Measurements from ENCODE around the gene INSC. TPM values are rescaled to one million over a fixed set of nuclear protein-coding genes. Genes with fewer than 3 reads are reported as not detected.

Gene INSC
- total RNA-seq, 1 experiment from 2014 or later = 1.4 TPM

DNA sequence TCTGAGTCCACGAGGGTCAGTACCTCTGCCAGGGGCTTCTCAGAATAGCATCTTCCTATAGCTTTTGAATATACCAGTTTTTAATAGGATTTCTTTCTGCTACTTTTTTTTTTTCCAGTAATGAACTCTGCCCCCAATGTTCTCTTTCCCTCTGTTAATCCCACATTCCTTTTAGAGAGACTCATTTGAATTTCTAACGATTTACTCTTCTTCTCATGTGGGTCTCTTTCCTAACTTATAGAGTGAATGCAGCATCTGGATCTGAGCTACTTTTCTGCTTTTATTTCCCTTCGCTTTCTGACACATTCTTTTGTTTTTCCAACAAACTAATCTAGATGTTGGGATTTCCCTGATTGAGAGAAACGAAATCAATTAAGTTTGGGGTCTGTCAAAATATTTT, 71.4 kb downstream of the INSC start:
- no peaks in the 10 kb centered on the region for H3K9me3 ChIP-seq (ENCODE audit: low read length)
- no peaks in the 10 kb centered on the region for H3K79me2 ChIP-seq (ENCODE audit: low read length)
- DNase-seq = no peak
- H3K9me2 ChIP-seq (replicated peaks; ENCODE audit: insufficient read depth, low read length) = no peaks in the 10 kb centered on the region
- H3K36me3 ChIP-seq (ENCODE audit: insufficient read depth, low read length) = no peaks in the 10 kb centered on the region
- H3K4me2 ChIP-seq (ENCODE audit: low read depth, low read length, poor library complexity, severe bottlenecking) = no peak overlapping the region
- no peak overlapping the region for H3K4me3 ChIP-seq (ENCODE audit: low read length)
- H3K27ac ChIP-seq (ENCODE audit: low read length) = no peak overlapping the region
- H3K9ac ChIP-seq (ENCODE audit: low read length) = no peak overlapping the region
- H3K4me1 ChIP-seq (ENCODE audit: low read length) = no peaks in the 10 kb centered on the region
- no peaks in the 10 kb centered on the region for H3K27me3 ChIP-seq (ENCODE audit: low read length)
- H2AFZ ChIP-seq (ENCODE audit: low read length) = no peak overlapping the region
- no peaks in the 10 kb centered on the region for H4K20me1 ChIP-seq (ENCODE audit: insufficient read depth, low read depth, low read length)

DNA sequence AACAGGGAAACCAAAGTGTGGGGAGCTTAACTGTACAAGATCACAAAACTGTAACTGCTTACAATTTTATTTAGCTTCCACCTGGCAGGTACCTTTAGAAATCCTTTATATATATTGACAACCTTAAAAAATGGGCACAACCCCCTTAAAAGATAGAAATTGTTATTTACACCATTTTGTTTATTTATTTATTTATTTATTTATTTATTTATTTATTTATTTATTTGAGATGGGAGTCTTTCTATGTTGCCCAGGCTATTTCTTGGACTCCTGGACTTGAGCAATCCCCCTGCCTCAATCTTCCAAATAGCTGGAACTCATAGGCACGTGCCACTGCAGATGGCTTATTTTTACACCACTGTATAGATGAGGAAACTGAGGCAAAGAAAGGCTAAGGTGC, 74.5 kb downstream of the INSC start:
- Histone ChIP-seq H3K4me1 (ENCODE audit: low read length) (no peaks in the 10 kb centered on the region), H3K4me3 (ENCODE audit: low read length) (no peak overlapping the region), H3K36me3 (ENCODE audit: insufficient read depth, low read length) (no peaks in the 10 kb centered on the region), H3K9me2 (replicated peaks; ENCODE audit: insufficient read depth, low read length) (no peaks in the 10 kb centered on the region), H3K9ac (ENCODE audit: low read length) (no peak overlapping the region), H3K27ac (ENCODE audit: low read length) (no peak overlapping the region), H3K27me3 (ENCODE audit: low read length) (no peaks in the 10 kb centered on the region), H3K9me3 (ENCODE audit: low read length) (no peaks in the 10 kb centered on the region), H2AFZ (ENCODE audit: low read length) (no peak overlapping the region), H3K79me2 (ENCODE audit: low read length) (no peaks in the 10 kb centered on the region), H4K20me1 (ENCODE audit: insufficient read depth, low read depth, low read length) (no peaks in the 10 kb centered on the region), H3K4me2 (ENCODE audit: low read depth, low read length, poor library complexity, severe bottlenecking) (no peak overlapping the region)
- DNase-seq = no peak

DNA sequence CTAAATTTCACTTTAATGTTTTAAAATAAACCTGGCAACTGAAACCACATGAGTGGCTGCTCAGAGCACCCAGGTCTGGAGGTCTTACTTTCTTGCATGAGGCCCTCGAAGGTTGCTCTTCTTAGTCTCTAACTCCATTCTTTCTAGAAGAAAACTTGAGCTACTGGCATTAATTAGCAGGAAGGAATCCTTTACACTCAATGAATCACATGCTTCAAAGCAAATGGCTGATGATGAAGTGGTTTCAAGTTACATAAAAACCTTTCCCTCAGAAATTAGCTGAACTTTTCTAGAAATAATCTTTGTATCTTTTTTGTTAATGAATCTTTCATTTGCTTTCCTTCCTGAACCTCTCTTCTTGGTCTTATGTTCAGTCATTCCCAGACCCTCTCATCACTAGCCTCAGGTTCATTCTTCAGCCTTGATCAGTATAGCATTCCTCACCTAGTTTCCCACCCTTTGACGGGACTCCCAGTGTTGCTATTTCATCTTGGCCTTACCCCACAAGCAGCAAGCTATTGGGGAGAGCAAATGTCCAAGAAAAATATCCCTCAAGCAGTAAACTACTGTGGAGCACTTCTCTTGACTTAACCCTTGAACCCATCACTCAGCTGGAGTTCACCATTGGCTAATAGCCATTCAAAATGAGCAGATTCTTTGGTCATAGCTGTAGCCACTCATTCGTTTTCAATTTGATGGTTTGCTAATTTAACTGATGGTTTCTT, 75.1 kb downstream of the INSC start:
- H3K4me3 ChIP-seq (ENCODE audit: low read length) = no peak overlapping the region
- no peaks in the 10 kb centered on the region for H4K20me1 ChIP-seq (ENCODE audit: insufficient read depth, low read depth, low read length)
- H2AFZ ChIP-seq (ENCODE audit: low read length) = no peak overlapping the region
- no peaks in the 10 kb centered on the region for H3K4me1 ChIP-seq (ENCODE audit: low read length)
- no peaks in the 10 kb centered on the region for H3K36me3 ChIP-seq (ENCODE audit: insufficient read depth, low read length)
- no peaks in the 10 kb centered on the region for H3K27me3 ChIP-seq (ENCODE audit: low read length)
- H3K27ac ChIP-seq (ENCODE audit: low read length) = no peak overlapping the region
- H3K9ac ChIP-seq (ENCODE audit: low read length) = no peak overlapping the region
- H3K9me2 ChIP-seq (replicated peaks; ENCODE audit: insufficient read depth, low read length) = no peaks in the 10 kb centered on the region
- DNase-seq = no peak
- H3K4me2 ChIP-seq (ENCODE audit: low read depth, low read length, poor library complexity, severe bottlenecking) = no peak overlapping the region
- no peaks in the 10 kb centered on the region for H3K79me2 ChIP-seq (ENCODE audit: low read length)
- H3K9me3 ChIP-seq (ENCODE audit: low read length) = no peaks in the 10 kb centered on the region

DNA sequence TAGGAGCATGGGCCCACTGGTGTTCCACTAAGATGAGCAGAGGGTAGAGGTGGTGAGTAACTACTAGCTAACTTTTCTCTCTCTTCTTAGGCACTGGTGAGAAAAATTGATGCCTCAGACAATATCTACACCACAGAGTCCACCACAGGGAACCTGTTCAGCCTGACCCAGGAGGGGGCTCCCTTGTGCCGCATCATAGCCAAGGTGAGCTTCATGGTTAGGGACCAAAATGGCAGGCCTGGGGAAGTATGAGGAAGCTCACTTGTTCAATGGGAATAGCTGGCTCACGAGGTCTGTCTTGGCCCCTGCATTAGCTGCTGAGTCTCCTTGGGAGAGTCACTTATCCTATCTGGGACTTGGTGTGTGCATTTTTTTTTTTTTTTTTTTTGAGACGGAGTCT, 75.9 kb downstream of the INSC start:
- H2AFZ ChIP-seq (ENCODE audit: low read length) = no peak overlapping the region

DNA sequence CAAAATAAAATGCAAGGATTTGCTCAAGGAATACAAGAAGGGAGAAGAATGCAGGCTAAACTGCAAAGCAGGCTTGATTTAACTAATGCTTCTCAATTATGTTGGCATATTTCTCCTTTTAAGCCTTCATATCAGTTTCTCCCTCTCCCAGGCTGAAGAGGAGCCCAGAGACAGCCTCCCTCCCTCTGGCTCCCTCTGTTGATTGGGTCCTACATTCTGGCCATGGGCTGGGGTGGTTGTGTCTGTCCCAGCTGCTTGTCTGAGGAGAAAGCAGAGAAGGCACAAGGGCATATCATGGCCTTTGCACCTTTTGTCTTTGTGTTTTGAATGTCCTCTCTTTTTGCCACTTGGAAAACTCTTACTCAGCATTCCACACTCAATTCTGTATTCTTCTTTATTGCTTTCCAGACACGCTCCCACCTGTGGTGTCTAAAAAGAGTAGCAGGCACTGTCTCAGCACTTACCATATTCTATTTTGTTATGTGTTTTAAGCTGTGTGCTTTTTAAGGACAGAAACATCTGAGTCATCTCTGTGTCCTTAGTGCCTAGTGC, 77.4 kb downstream of the INSC start:
- Histone ChIP-seq H3K9me2 (replicated peaks; ENCODE audit: insufficient read depth, low read length) (no peaks in the 10 kb centered on the region), H3K27me3 (ENCODE audit: low read length) (no peaks in the 10 kb centered on the region), H3K9me3 (ENCODE audit: low read length) (no peaks in the 10 kb centered on the region), H3K4me3 (ENCODE audit: low read length) (no peak overlapping the region), H3K9ac (ENCODE audit: low read length) (no peak overlapping the region), H3K36me3 (ENCODE audit: insufficient read depth, low read length) (no peaks in the 10 kb centered on the region), H3K27ac (ENCODE audit: low read length) (no peak overlapping the region), H2AFZ (ENCODE audit: low read length) (no peak overlapping the region), H4K20me1 (ENCODE audit: insufficient read depth, low read depth, low read length) (no peaks in the 10 kb centered on the region), H3K4me1 (ENCODE audit: low read length) (no peaks in the 10 kb centered on the region), H3K79me2 (ENCODE audit: low read length) (no peaks in the 10 kb centered on the region), H3K4me2 (ENCODE audit: low read depth, low read length, poor library complexity, severe bottlenecking) (no peak overlapping the region)
- DNase-seq = no peak

More for the DNA sequence above, 75.9 kb downstream of the INSC start:
- Histone ChIP-seq H3K27me3 (ENCODE audit: low read length) (no peaks in the 10 kb centered on the region), H3K9ac (ENCODE audit: low read length) (no peak overlapping the region), H3K79me2 (ENCODE audit: low read length) (no peaks in the 10 kb centered on the region), H3K4me1 (ENCODE audit: low read length) (no peaks in the 10 kb centered on the region), H3K4me3 (ENCODE audit: low read length) (no peak overlapping the region), H4K20me1 (ENCODE audit: insufficient read depth, low read depth, low read length) (no peaks in the 10 kb centered on the region), H3K9me2 (replicated peaks; ENCODE audit: insufficient read depth, low read length) (no peaks in the 10 kb centered on the region), H3K36me3 (ENCODE audit: insufficient read depth, low read length) (no peaks in the 10 kb centered on the region), H3K27ac (ENCODE audit: low read length) (no peak overlapping the region), H3K4me2 (ENCODE audit: low read depth, low read length, poor library complexity, severe bottlenecking) (no peak overlapping the region), H3K9me3 (ENCODE audit: low read length) (no peaks in the 10 kb centered on the region)
- DNase-seq = no peak

DNA sequence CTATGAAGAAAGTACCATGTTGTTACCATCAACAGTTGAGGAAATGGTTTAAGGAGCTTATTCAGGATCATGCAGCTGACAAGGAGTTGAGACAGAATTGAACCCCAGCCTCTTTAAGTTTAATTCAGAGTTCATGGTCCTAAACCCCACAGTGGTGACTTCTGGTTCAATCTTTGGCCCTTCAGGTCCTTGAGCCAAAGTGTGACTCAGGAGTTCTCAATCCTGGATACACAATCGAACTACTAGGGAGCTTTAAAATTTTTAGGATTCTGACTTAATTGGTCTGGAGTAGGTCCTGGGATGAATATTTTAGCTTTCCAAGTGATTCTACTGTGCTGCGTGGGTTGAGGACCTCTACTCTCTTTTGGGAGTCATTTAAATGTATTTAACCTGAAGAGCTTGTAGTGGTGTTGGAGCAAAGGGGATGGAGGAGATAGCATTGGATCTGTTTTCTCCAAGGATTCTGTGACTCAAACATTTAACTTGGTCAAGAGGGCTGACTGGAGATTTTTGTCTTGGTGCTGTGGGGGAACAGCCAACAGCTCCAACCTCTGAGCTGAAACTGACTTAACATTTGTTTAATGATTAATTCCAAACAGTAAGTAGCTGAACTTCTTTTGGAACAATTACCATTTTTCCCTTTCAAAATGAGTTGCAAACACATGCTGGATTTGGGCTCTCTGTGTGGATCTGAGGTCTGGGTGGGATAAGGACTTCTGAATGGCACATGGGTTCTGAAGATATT, 80.1 kb downstream of the INSC start:
- no peaks in the 10 kb centered on the region for H4K20me1 ChIP-seq (ENCODE audit: insufficient read depth, low read depth, low read length)
- H3K9me3 ChIP-seq (ENCODE audit: low read length) = no peaks in the 10 kb centered on the region
- no peak overlapping the region for H2AFZ ChIP-seq (ENCODE audit: low read length)
- H3K27ac ChIP-seq (ENCODE audit: low read length) = no peak overlapping the region
- no peak overlapping the region for H3K4me3 ChIP-seq (ENCODE audit: low read length)
- H3K4me1 ChIP-seq (ENCODE audit: low read length) = no peaks in the 10 kb centered on the region
- DNase-seq = no peak
- H3K36me3 ChIP-seq (ENCODE audit: insufficient read depth, low read length) = no peaks in the 10 kb centered on the region
- no peaks in the 10 kb centered on the region for H3K79me2 ChIP-seq (ENCODE audit: low read length)
- no peaks in the 10 kb centered on the region for H3K27me3 ChIP-seq (ENCODE audit: low read length)
- no peak overlapping the region for H3K4me2 ChIP-seq (ENCODE audit: low read depth, low read length, poor library complexity, severe bottlenecking)
- H3K9ac ChIP-seq (ENCODE audit: low read length) = no peak overlapping the region
- H3K9me2 ChIP-seq (replicated peaks; ENCODE audit: insufficient read depth, low read length) = no peaks in the 10 kb centered on the region

DNA sequence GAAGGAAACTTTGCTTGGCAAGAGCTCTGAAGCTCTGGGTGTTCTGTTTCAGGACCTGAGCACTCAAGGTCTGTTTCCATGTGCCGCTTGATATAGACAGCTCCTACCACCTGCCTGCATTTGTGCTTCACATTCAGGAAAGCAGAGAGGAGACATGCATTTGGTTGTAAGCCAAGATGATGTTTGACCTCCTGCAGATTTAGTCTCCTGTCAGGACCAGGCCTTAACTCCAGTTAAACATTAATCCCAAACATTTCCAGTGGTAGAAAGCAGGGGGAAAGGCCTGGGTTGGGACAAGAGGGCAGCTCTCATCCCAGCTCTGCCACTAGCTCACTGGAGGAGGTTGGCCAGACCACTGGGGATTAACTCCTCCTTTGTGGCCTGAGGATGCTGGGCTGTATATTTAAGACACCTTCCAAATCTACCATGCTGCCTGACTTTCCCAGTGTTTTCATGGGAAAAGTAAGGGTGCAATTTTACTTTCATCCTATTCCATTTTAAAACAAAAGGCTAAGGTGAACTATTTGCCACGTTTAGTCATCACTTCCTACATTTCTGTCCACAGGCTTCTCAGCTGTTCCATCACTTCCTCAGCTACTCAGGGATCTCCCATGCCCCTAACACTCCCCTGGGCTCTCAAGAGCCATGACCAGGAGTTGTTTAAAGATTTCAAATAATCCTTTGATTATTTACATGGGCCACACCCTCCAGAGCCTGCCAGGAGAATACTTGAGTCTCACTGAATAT, 80.9 kb downstream of the INSC start:
- no peak overlapping the region for H2AFZ ChIP-seq (ENCODE audit: low read length)
- no peak for DNase-seq
- no peak overlapping the region for H3K4me2 ChIP-seq (ENCODE audit: low read depth, low read length, poor library complexity, severe bottlenecking)

DNA sequence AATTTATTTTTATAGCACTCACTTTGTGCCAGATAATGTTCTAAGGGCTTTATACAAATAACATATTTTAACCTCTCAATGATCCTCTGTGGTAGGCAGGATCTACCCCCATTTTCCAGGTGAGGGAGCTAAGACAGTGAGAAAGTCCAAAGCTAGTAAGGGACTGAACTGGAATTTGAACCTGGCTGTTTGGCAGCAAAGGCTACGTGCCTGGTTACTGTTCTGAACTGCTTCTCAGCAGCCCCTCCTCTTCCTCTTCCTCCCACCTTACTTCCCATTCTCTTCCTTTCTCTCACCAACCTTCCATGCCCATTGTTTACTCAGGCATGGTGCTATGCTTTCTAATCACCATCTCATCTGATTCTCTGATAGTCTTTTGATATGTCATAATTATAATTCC, 82.0 kb downstream of the INSC start:
- H2AFZ ChIP-seq (ENCODE audit: low read length) = no peak overlapping the region
- no peak for DNase-seq
- H3K27ac ChIP-seq (ENCODE audit: low read length) = no peak overlapping the region
- H3K4me3 ChIP-seq (ENCODE audit: low read length) = no peak overlapping the region
- no peaks in the 10 kb centered on the region for H3K36me3 ChIP-seq (ENCODE audit: insufficient read depth, low read length)
- H3K27me3 ChIP-seq (ENCODE audit: low read length) = no peaks in the 10 kb centered on the region
- no peaks in the 10 kb centered on the region for H4K20me1 ChIP-seq (ENCODE audit: insufficient read depth, low read depth, low read length)
- H3K9me2 ChIP-seq (replicated peaks; ENCODE audit: insufficient read depth, low read length) = no peaks in the 10 kb centered on the region
- no peak overlapping the region for H3K9ac ChIP-seq (ENCODE audit: low read length)
- no peaks in the 10 kb centered on the region for H3K9me3 ChIP-seq (ENCODE audit: low read length)
- no peaks in the 10 kb centered on the region for H3K4me1 ChIP-seq (ENCODE audit: low read length)
- H3K4me2 ChIP-seq (ENCODE audit: low read depth, low read length, poor library complexity, severe bottlenecking) = no peak overlapping the region
- H3K79me2 ChIP-seq (ENCODE audit: low read length) = no peaks in the 10 kb centered on the region

More for the DNA sequence above, 80.9 kb downstream of the INSC start:
- no peaks in the 10 kb centered on the region for H3K4me1 ChIP-seq (ENCODE audit: low read length)
- H3K36me3 ChIP-seq (ENCODE audit: insufficient read depth, low read length) = no peaks in the 10 kb centered on the region
- no peaks in the 10 kb centered on the region for H4K20me1 ChIP-seq (ENCODE audit: insufficient read depth, low read depth, low read length)
- H3K9me3 ChIP-seq (ENCODE audit: low read length) = no peaks in the 10 kb centered on the region
- H3K4me3 ChIP-seq (ENCODE audit: low read length) = no peak overlapping the region
- no peaks in the 10 kb centered on the region for H3K79me2 ChIP-seq (ENCODE audit: low read length)
- no peaks in the 10 kb centered on the region for H3K27me3 ChIP-seq (ENCODE audit: low read length)
- no peak overlapping the region for H3K9ac ChIP-seq (ENCODE audit: low read length)
- H3K9me2 ChIP-seq (replicated peaks; ENCODE audit: insufficient read depth, low read length) = no peaks in the 10 kb centered on the region
- H3K27ac ChIP-seq (ENCODE audit: low read length) = no peak overlapping the region
